Measurements from ENCODE around the gene ZNF786.

DNA sequence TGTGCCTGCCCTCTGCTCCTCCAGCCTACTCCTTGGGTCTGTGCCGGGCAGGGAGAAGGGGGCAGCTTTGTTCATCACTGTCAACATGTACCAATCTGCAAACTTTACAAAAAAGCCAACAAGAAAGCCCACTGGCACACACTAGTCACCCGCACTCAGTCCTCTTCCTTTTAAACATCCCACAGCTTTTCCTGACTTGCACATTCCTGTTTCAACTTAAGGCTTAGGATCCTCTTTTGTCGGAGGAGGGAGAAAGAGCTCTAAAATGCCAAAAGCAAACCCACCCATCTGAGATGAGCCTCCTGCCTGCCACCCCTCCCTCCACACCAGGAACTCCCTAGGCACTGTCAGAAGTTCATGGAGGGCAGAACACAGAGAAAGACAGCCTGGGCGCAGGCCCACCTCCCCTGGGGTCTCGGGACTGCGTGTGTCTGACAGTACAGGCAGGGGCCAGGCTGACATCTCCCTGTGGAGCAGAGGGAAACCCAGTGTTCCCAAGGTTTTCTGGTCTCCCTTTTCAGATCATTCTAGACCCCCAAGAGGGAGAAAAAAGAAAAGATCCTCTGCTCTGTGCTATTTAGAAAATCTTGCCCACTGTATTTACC is 67.7 kb downstream of the ZNF786 start:
- TF ChIP-seq TAF1 (IDR thresholded peaks at IDR 0.05; ENCODE audit: low read depth), result no peak
- TF ChIP-seq, protein P1, sequence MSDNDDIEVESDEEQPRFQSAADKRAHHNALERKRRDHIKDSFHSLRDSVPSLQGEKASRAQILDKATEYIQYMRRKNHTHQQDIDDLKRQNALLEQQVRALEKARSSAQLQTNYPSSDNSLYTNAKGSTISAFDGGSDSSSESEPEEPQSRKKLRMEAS (IDR thresholded peaks at IDR 0.05), result no peak
- no peak for TF ChIP-seq TEAD4 (IDR thresholded peaks at IDR 0.05)
- TF ChIP-seq CREB1 (IDR thresholded peaks at IDR 0.05; ENCODE audit: low read depth), result no peak
- no peak for TF ChIP-seq EP300 (IDR thresholded peaks at IDR 0.05; ENCODE audit: borderline replicate concordance)
- TF ChIP-seq ZBTB7A (IDR thresholded peaks at IDR 0.05; ENCODE audit: low read depth), result no peak
- no peak for TF ChIP-seq FOXM1 (IDR thresholded peaks at IDR 0.05; ENCODE audit: borderline replicate concordance, low read depth)
- TF ChIP-seq YY1 (IDR thresholded peaks at IDR 0.05; ENCODE audit: low read depth), result no peak
- TF ChIP-seq TCF12 (IDR thresholded peaks at IDR 0.05; ENCODE audit: low read depth), result no peak
- no peak for TF ChIP-seq EGR1 (IDR thresholded peaks at IDR 0.05)
- TF ChIP-seq, protein P2, sequence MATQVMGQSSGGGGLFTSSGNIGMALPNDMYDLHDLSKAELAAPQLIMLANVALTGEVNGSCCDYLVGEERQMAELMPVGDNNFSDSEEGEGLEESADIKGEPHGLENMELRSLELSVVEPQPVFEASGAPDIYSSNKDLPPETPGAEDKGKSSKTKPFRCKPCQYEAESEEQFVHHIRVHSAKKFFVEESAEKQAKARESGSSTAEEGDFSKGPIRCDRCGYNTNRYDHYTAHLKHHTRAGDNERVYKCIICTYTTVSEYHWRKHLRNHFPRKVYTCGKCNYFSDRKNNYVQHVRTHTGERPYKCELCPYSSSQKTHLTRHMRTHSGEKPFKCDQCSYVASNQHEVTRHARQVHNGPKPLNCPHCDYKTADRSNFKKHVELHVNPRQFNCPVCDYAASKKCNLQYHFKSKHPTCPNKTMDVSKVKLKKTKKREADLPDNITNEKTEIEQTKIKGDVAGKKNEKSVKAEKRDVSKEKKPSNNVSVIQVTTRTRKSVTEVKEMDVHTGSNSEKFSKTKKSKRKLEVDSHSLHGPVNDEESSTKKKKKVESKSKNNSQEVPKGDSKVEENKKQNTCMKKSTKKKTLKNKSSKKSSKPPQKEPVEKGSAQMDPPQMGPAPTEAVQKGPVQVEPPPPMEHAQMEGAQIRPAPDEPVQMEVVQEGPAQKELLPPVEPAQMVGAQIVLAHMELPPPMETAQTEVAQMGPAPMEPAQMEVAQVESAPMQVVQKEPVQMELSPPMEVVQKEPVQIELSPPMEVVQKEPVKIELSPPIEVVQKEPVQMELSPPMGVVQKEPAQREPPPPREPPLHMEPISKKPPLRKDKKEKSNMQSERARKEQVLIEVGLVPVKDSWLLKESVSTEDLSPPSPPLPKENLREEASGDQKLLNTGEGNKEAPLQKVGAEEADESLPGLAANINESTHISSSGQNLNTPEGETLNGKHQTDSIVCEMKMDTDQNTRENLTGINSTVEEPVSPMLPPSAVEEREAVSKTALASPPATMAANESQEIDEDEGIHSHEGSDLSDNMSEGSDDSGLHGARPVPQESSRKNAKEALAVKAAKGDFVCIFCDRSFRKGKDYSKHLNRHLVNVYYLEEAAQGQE (IDR thresholded peaks at IDR 0.05; ENCODE audit: low read depth), result no peak
- TF ChIP-seq RAD21 (IDR thresholded peaks at IDR 0.05; ENCODE audit: low read depth), result no peak
- TF ChIP-seq CEBPB (IDR thresholded peaks at IDR 0.05), result no peak

All from Ishikawa (cell line).